A673 (cell line): ENCODE results near the gene ZNF514.

Experiments
- EZH2 ChIP-seq: fragments of 200-600 bp; sonication (generic); IDR thresholded peaks from 2 replicates; pipeline ENCODE4 v1.6.1; 2017; ENCODE audit warnings: borderline replicate concordance, low read depth, mild to moderate bottlenecking, mixed read lengths, antibody characterized with exemption, low read length; ENCODE audit not compliant: poor library complexity, severe bottlenecking
- TF ChIP-seq, protein P1 (sequence below): fragments of 300-800, 200-600 bp; sonication (generic); conservative IDR thresholded peaks from 2 replicates; pipeline ENCODE4 v1.5.1; 2017; ENCODE audit warnings: low read depth, mild to moderate bottlenecking, antibody characterized with exemption, low read length, moderate library complexity, mixed read lengths

DNA sequence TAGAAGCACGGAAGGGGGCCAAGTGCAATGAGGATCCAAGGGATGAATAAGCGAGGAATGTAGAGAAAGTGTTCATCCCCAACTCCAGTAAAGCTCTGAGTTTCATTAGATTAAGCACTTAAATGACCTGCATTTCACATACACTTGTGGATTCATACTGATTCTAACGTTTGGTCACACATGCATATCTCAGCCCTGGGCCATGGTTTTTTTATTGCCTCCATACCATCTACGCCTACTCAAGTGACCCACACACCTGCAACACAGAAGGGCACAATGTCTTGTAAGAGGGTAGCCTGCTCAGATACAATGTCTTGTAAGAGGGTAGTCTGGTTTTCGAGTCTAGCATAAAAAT lies 37.5 kb downstream of the ZNF514 start:
- TF ChIP-seq, protein P1, sequence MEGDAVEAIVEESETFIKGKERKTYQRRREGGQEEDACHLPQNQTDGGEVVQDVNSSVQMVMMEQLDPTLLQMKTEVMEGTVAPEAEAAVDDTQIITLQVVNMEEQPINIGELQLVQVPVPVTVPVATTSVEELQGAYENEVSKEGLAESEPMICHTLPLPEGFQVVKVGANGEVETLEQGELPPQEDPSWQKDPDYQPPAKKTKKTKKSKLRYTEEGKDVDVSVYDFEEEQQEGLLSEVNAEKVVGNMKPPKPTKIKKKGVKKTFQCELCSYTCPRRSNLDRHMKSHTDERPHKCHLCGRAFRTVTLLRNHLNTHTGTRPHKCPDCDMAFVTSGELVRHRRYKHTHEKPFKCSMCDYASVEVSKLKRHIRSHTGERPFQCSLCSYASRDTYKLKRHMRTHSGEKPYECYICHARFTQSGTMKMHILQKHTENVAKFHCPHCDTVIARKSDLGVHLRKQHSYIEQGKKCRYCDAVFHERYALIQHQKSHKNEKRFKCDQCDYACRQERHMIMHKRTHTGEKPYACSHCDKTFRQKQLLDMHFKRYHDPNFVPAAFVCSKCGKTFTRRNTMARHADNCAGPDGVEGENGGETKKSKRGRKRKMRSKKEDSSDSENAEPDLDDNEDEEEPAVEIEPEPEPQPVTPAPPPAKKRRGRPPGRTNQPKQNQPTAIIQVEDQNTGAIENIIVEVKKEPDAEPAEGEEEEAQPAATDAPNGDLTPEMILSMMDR, result no peak
- TF ChIP-seq EZH2, result no peak
